Subcutaneous adipose tissue (tissue), 4 donors: Measurements from ENCODE around the gene IGLON5. TPM values are rescaled to one million over a fixed set of nuclear protein-coding genes. Genes with fewer than 3 reads are reported as not detected.

ENCODE experiments used
- CTCF ChIP-seq: fragments of 450-650 bp; IDR thresholded peaks from one replicate; pipeline ENCODE4 v1.5.1; 2016; ENCODE audit warnings: low read depth, mild to moderate bottlenecking, control low read depth, antibody characterized with exemption, moderate library complexity
- total RNA-seq, 4 donors: library from RNA; depleted of rRNA; stranded (reverse); fragments of >200 nt; gene quantifications; one replicate each; pipeline ENCODE4 v1.1.0, GENCODE V29; 2016

Gene IGLON5
- total RNA-seq, 4 donors from 2014 or later = 0.17 to 0.82 (median 0.22) TPM; not detected in 1

GRCh38 chr19:51296336-51297093 lies 14.9 kb upstream of the IGLON5 start:
- TF ChIP-seq CTCF = no peak

- TF ChIP-seq CTCF = no peak
These were observed 14.0 kb upstream of the IGLON5 start for GRCh38 chr19:51297406-51297805.

GRCh38 chr19:51301266-51301665 lies 10.2 kb upstream of the IGLON5 start:
- TF ChIP-seq CTCF = no peak

- TF ChIP-seq CTCF = no peak
These were observed 6.0 kb upstream of the IGLON5 start for GRCh38 chr19:51305479-51305878.

- no peak for TF ChIP-seq CTCF
These were observed 5.2 kb downstream of the IGLON5 start for GRCh38 chr19:51316688-51317087.

- no peak for TF ChIP-seq CTCF
These were observed 5.9 kb downstream of the IGLON5 start for GRCh38 chr19:51317376-51317775.

GRCh38 chr19:51317968-51318367 lies 6.5 kb downstream of the IGLON5 start:
- TF ChIP-seq CTCF = no peak
